Hepatocyte (in vitro differentiated cells): Measurements from ENCODE around the gene PLEKHG4. TPM values are rescaled to one million over a fixed set of nuclear protein-coding genes. Genes with fewer than 3 reads are reported as not detected.

Experiments used
- DNase-seq: peaks from one replicate; pipeline ENCODE4 v3.0.0-alpha.2; 2016; ENCODE audit warnings: low spot score
- H2AFZ ChIP-seq: fragments of 200-600 bp; sonication (generic); 2 replicates; pipeline ENCODE4 v1.6.0; 2016; ENCODE audit warnings: antibody characterized with exemption, mild to moderate bottlenecking
- H3K27ac ChIP-seq: fragments of 200-600 bp; sonication (generic); 2 replicates; pipeline ENCODE4 v1.5.1; 2016; ENCODE audit warnings: mild to moderate bottlenecking
- H3K27me3 ChIP-seq: fragments of 200-600 bp; sonication (generic); 2 replicates; pipeline ENCODE4 v1.6.1; 2016
- H3K36me3 ChIP-seq: fragments of 200-600 bp; sonication (generic); replicated peaks from 2 replicates; pipeline ENCODE4 v1.5.1; 2016; ENCODE audit warnings: low read depth; ENCODE audit not compliant: insufficient read depth
- H3K4me1 ChIP-seq: fragments of 200-600 bp; sonication (generic); 2 replicates; pipeline ENCODE4 v1.5.1; 2016; ENCODE audit warnings: mild to moderate bottlenecking, moderate library complexity; ENCODE audit not compliant: insufficient read depth
- H3K4me2 ChIP-seq: fragments of 200-600 bp; sonication (generic); 2 replicates; pipeline ENCODE4 v1.6.0; 2016
- H3K4me3 ChIP-seq: fragments of 200-600 bp; sonication (generic); 2 replicates; pipeline ENCODE4 v1.5.1; 2016; ENCODE audit warnings: mild to moderate bottlenecking
- H3K79me2 ChIP-seq: fragments of 200-600 bp; sonication (generic); 2 replicates; pipeline ENCODE4 v1.6.0; 2017; ENCODE audit warnings: mild to moderate bottlenecking
- H3K9me2 ChIP-seq: fragments of 200-600 bp; sonication (generic); replicated peaks from 2 replicates; pipeline ENCODE4 v1.6.0; 2017; ENCODE audit warnings: mild to moderate bottlenecking; ENCODE audit not compliant: insufficient read depth
- H3K9me3 ChIP-seq: fragments of 200-600 bp; sonication (generic); 2 replicates; pipeline ENCODE4 v1.5.1; 2016; ENCODE audit warnings: low read depth, mild to moderate bottlenecking
- H4K20me1 ChIP-seq: fragments of 200-600 bp; sonication (generic); 2 replicates; pipeline ENCODE4 v1.6.0; 2016; ENCODE audit warnings: mild to moderate bottlenecking; ENCODE audit not compliant: insufficient read depth, poor library complexity, severe bottlenecking
- EZH2 ChIP-seq: fragments of 200-600 bp; sonication (generic); IDR thresholded peaks from 2 replicates; pipeline ENCODE4 v1.6.1; 2016; ENCODE audit warnings: antibody characterized with exemption, mild to moderate bottlenecking, borderline replicate concordance
- EZH2phosphoT487 ChIP-seq: fragments of 200-600 bp; sonication (generic); IDR thresholded peaks from one replicate; pipeline ENCODE4 v1.6.1; 2018; ENCODE audit warnings: antibody characterized with exemption, mild to moderate bottlenecking, low read depth, moderate library complexity; ENCODE audit not compliant: unreplicated experiment, severe bottlenecking
- WGBS: methylation state at CpG from one replicate; pipeline ENCODE4 v1.1.6; 2016; ENCODE audit warnings: low lambda C conversion rate; ENCODE audit errors: missing lambda C conversion rate; 5-methylcytosine and 5-hydroxymethylcytosine counted together
- polyA plus RNA-seq: library from polyadenylated mRNA; unstranded; fragments of >200 nt; fragmentation: Nextera tagmentation; extraction: Ambion mirVana; gene quantifications from 2 replicates; pipeline ENCODE4 v1.2.1, GENCODE V29; 2016
- total RNA-seq: library from RNA; depleted of rRNA; stranded (reverse); fragments of >200 nt; gene quantifications from 2 replicates; pipeline ENCODE4 v1.2.3, GENCODE V29; 2014
- TF ChIP-seq, protein P1 (sequence below): fragments of 200-600 bp; sonication (generic); IDR thresholded peaks from 2 replicates; pipeline ENCODE4 v1.5.1; 2016; ENCODE audit warnings: antibody characterized with exemption, mild to moderate bottlenecking; ENCODE audit not compliant: poor library complexity

The PLEKHG4 gene
- total and polyA plus RNA-seq, 2 experiments from 2014 or later = 3.0 to 3.6 TPM

DNA sequence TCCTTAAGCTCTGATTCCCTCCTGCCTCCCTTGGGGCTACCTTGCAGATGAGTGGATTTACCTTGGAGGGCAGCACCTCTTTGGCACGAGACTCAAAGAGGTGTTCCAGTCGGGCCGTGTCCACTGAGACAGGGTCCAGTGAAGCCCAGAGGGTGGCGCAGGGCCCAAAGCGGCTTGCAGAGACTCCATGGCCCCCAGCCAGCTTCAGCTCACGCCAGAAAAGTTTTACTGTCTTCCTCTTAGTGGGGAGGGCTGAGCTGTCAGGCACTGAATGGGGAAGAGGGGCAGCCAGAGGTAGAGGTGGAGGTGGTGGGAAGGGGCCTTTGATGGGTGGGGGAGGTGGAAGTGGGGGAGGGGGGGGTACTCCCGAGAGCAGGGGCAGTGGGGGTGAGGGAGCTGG is 45.7 kb upstream of the PLEKHG4 start:
- no peaks in the 10 kb centered on the region for H3K4me1 ChIP-seq

DNA sequence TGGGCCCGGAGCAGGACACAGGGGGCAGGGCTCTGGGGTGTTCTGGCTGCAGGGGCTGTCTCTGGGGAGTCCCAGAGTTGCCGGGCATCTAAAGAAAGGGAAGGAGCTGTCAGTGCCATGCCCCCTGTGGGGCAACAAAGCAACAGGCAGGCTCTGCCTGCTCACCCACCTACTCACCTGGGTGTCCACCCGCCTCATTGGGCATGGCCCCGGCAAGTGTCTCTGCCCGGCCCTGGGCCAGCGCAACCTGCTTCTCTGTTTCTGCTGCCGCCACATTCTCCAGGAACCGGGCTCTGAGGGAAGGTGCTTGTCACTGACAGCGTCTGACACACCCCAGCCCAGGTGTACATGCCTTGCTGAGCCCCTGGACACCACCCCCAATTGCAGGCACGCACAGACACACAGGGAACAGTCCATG is 45.1 kb upstream of the PLEKHG4 start:
- H3K9me3 ChIP-seq = no peaks in the 10 kb centered on the region
- H3K36me3 ChIP-seq = no peaks in the 10 kb centered on the region
- TF ChIP-seq, protein P1, sequence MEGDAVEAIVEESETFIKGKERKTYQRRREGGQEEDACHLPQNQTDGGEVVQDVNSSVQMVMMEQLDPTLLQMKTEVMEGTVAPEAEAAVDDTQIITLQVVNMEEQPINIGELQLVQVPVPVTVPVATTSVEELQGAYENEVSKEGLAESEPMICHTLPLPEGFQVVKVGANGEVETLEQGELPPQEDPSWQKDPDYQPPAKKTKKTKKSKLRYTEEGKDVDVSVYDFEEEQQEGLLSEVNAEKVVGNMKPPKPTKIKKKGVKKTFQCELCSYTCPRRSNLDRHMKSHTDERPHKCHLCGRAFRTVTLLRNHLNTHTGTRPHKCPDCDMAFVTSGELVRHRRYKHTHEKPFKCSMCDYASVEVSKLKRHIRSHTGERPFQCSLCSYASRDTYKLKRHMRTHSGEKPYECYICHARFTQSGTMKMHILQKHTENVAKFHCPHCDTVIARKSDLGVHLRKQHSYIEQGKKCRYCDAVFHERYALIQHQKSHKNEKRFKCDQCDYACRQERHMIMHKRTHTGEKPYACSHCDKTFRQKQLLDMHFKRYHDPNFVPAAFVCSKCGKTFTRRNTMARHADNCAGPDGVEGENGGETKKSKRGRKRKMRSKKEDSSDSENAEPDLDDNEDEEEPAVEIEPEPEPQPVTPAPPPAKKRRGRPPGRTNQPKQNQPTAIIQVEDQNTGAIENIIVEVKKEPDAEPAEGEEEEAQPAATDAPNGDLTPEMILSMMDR = no peak
- TF ChIP-seq EZH2 = no peak
- TF ChIP-seq EZH2phosphoT487 = no peak
- no peak overlapping the region for H2AFZ ChIP-seq
- no peaks in the 10 kb centered on the region for H3K4me1 ChIP-seq
- H3K4me3 ChIP-seq = no peak overlapping the region
- H3K27ac ChIP-seq = no peak overlapping the region
- DNase-seq = no peak
- no peaks in the 10 kb centered on the region for H3K79me2 ChIP-seq
- H3K4me2 ChIP-seq = no peak overlapping the region
- H3K27me3 ChIP-seq = no peaks in the 10 kb centered on the region
- H4K20me1 ChIP-seq = no peaks in the 10 kb centered on the region
- 91% methylated on average over 10 of the region's 10 CpGs for WGBS
- no peaks in the 10 kb centered on the region for H3K9me2 ChIP-seq

More for the DNA sequence above, 45.7 kb upstream of the PLEKHG4 start:
- no peak overlapping the region for H2AFZ ChIP-seq
- DNase-seq = no peak
- H3K27ac ChIP-seq = no peak overlapping the region
- H3K4me3 ChIP-seq = no peak overlapping the region
- no peak overlapping the region for H3K4me2 ChIP-seq
- no peaks in the 10 kb centered on the region for H3K27me3 ChIP-seq
- H3K9me3 ChIP-seq = no peaks in the 10 kb centered on the region
- WGBS = 92% methylated on average over 6 of the region's 7 CpGs
- no peaks in the 10 kb centered on the region for H4K20me1 ChIP-seq
- TF ChIP-seq, protein P1 = no peak
- TF ChIP-seq EZH2 (no peak), EZH2phosphoT487 (no peak)
- H3K79me2 ChIP-seq = no peaks in the 10 kb centered on the region
- H3K36me3 ChIP-seq = no peaks in the 10 kb centered on the region
- no peaks in the 10 kb centered on the region for H3K9me2 ChIP-seq

DNA sequence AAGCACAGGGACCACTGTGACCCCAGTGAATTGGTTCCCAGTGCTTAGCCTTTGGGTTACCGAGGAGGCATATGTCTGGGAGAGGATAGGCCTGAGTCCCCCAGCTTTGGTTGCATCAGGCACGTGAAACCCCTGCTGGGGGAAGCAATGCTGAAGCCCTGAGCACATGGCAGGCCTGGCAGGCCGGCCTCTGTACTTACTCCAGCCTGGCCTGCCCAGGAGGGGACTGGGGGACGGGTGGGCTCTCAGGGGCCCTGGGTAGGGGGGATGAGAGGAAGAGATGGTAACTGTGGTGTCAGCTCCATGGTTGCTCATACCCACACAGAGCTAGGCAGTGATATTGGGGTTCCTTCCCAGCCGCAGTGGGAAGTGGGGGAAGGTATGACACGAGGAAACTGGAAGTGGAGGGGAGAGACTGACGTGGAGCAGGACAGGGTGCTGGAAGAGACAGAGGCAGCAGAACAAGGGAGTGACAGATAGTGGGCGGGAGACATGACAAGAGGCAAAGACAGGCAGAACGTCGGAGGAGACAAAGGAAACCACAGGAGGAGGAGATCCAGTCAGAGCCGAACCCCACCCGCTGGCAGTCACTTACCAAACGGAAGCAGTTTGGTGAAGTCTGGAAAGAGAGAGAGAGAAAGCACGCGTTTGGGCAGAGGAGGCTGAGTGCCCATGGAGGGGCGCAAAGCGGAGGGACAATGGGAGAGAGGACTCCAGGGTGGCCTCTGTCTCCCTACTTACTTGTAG is 43.3 kb upstream of the PLEKHG4 start:
- Histone ChIP-seq H3K27ac (no peak overlapping the region), H3K4me2 (no peak overlapping the region)

More for the DNA sequence above, 43.3 kb upstream of the PLEKHG4 start:
- H2AFZ ChIP-seq = no peak overlapping the region
- H3K27me3 ChIP-seq = no peaks in the 10 kb centered on the region
- no peaks in the 10 kb centered on the region for H3K9me3 ChIP-seq
- no peaks in the 10 kb centered on the region for H3K79me2 ChIP-seq
- TF ChIP-seq EZH2 (no peak), EZH2phosphoT487 (no peak)
- TF ChIP-seq, protein P1 = no peak
- no peaks in the 10 kb centered on the region for H3K36me3 ChIP-seq
- no peaks in the 10 kb centered on the region for H3K9me2 ChIP-seq
- H3K4me3 ChIP-seq = no peak overlapping the region
- H3K4me1 ChIP-seq = peaks cover 6% of the 10 kb centered on the region
- no peaks in the 10 kb centered on the region for H4K20me1 ChIP-seq
- 93% methylated on average over 16 of the region's 17 CpGs for WGBS
- no peak for DNase-seq
